ENCODE measurements around the gene RHBDF1.

DNA sequence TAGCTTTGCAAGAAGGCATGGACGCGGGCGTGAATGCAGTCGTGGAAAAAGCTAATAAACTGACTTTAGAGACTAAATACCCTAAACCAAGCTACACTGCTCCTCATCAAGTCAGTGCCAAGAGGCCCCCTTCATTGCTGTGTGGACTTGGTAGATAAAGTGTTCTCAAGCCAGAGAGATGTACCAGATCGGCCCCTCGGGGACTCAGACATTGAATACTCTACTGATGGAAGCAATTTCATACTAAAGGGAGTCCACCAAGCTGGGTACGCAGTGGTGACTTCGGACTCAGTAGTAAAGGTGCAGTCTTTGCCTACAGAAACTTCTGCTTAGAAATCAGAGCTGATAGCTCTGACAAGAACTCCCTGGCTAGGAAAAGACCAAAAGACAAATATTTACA is 27.8 kb downstream of the RHBDF1 start:
- TF ChIP-seq POLR2AphosphoS5 (IDR thresholded peaks at IDR 0.05) (no peak), RAD21 (conservative IDR thresholded peaks at IDR 0.05) (no peak), EP300 (conservative IDR thresholded peaks at IDR 0.05; ENCODE audit: poor library complexity, severe bottlenecking) (no peak), SMC3 (conservative IDR thresholded peaks at IDR 0.05; ENCODE audit: poor library complexity) (no peak), EZH2 (IDR thresholded peaks at IDR 0.05; ENCODE audit: borderline replicate concordance, insufficient read depth, low read length, poor library complexity, severe bottlenecking) (no peak)
- TF ChIP-seq, protein P1, sequence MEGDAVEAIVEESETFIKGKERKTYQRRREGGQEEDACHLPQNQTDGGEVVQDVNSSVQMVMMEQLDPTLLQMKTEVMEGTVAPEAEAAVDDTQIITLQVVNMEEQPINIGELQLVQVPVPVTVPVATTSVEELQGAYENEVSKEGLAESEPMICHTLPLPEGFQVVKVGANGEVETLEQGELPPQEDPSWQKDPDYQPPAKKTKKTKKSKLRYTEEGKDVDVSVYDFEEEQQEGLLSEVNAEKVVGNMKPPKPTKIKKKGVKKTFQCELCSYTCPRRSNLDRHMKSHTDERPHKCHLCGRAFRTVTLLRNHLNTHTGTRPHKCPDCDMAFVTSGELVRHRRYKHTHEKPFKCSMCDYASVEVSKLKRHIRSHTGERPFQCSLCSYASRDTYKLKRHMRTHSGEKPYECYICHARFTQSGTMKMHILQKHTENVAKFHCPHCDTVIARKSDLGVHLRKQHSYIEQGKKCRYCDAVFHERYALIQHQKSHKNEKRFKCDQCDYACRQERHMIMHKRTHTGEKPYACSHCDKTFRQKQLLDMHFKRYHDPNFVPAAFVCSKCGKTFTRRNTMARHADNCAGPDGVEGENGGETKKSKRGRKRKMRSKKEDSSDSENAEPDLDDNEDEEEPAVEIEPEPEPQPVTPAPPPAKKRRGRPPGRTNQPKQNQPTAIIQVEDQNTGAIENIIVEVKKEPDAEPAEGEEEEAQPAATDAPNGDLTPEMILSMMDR (IDR thresholded peaks at IDR 0.05; ENCODE audit: poor library complexity, severe bottlenecking), result no peak
